Measurements from ENCODE around the gene LRCH2. TPM values are rescaled to one million over a fixed set of nuclear protein-coding genes. Genes with fewer than 3 reads are reported as not detected.

Gene LRCH2
- total RNA-seq, 1 donor, result 2.5 TPM

DNA sequence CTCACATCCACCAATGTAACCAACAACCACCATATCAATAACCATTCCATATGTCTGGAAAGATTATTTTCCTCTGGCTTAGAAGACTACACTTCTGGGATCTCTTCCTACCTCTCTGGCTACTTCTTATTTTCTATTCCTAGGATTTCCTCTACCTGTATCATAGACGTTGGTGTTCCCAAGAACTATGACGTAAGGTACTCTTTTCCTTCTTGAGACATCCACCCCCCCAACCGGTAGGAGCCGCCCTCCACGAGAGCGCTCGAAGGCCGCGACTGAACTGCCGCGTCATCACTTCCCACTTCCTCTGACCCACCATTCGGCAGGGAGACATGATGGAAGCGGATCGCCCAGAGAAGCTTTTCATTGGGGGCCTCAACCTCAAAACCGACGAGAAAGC is 44.8 kb downstream of the LRCH2 start, which contains the start of gene RBMXL3:
Gene RBMXL3, plus strand, starts transcription at position 301 of the 400 bp plus-strand sequence. Its CDS starts 32 bp downstream, at position 333.
- no peaks in the 10 kb centered on the region for H3K36me3 ChIP-seq (ENCODE audit: insufficient read depth, low read length)

DNA sequence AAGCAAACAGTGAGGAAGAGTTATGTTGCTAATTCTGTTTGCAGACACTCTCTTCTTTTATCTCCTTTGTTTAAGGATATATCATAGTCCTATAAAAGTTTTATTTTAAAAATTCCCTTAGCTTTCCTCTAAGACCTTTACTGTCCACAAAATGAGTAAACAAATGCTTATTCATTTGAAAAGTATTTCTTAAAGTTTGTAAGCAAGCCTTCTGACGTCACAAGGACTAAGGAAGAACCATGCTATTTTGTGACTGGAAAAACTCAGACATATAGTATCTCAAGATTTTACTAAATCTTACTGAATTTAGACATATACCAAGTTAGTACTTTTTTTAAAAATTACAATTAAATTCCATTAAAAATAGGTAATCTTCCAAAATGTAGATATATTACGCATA is 49.9 kb downstream of the LRCH2 start:
- no peak for TF ChIP-seq CTCF (IDR thresholded peaks at IDR 0.05; ENCODE audit: extremely low read depth, low read depth, low read length)
- Histone ChIP-seq H3K4me1 (ENCODE audit: insufficient read depth, low read length) (no peaks in the 10 kb centered on the region), H2AFZ (ENCODE audit: low read length) (no peak overlapping the region), H3K79me2 (ENCODE audit: insufficient read depth, low read length) (no peaks in the 10 kb centered on the region), H3K27ac (ENCODE audit: low read depth, low read length) (no peak overlapping the region), H3K36me3 (ENCODE audit: insufficient read depth, low read length) (no peaks in the 10 kb centered on the region), H3K4me2 (ENCODE audit: insufficient read depth, low read length) (no peak overlapping the region), H3K4me3 (ENCODE audit: insufficient read depth, low read length) (no peak overlapping the region), H3K27me3 (ENCODE audit: insufficient read depth, low read length) (no peaks in the 10 kb centered on the region), H4K20me1 (ENCODE audit: insufficient read depth, low read length) (no peaks in the 10 kb centered on the region), H3K9me3 (ENCODE audit: low read depth, low read length) (no peaks in the 10 kb centered on the region)
- DNase-seq (ENCODE audit: insufficient read length, low spot score, missing footprints), result no peak

More for the DNA sequence above, 44.8 kb downstream of the LRCH2 start, which contains the start of gene RBMXL3:
- Histone ChIP-seq H3K27ac (ENCODE audit: low read depth, low read length) (no peak within 1 kb of the TSS), H3K27me3 (ENCODE audit: insufficient read depth, low read length) (no peaks in the 10 kb centered on the region), H3K79me2 (ENCODE audit: insufficient read depth, low read length) (no peaks in the 10 kb centered on the region), H3K4me2 (ENCODE audit: insufficient read depth, low read length) (no peak within 1 kb of the TSS), H2AFZ (ENCODE audit: low read length) (no peak within 1 kb of the TSS), H3K4me1 (ENCODE audit: insufficient read depth, low read length) (no peaks in the 10 kb centered on the region), H4K20me1 (ENCODE audit: insufficient read depth, low read length) (no peaks in the 10 kb centered on the region), H3K4me3 (ENCODE audit: insufficient read depth, low read length) (no peak within 1 kb of the TSS), H3K9me3 (ENCODE audit: low read depth, low read length) (no peaks in the 10 kb centered on the region)
- DNase-seq (ENCODE audit: insufficient read length, low spot score, missing footprints), result no peak
- no peak for TF ChIP-seq CTCF (IDR thresholded peaks at IDR 0.05; ENCODE audit: extremely low read depth, low read depth, low read length)

- DNase-seq (ENCODE audit: insufficient read length, low spot score, missing footprints), result no peak
- Histone ChIP-seq H3K27ac (ENCODE audit: low read depth, low read length) (no peak overlapping the region), H3K36me3 (ENCODE audit: insufficient read depth, low read length) (no peaks in the 10 kb centered on the region), H3K4me1 (ENCODE audit: insufficient read depth, low read length) (no peaks in the 10 kb centered on the region), H4K20me1 (ENCODE audit: insufficient read depth, low read length) (no peaks in the 10 kb centered on the region), H3K4me3 (ENCODE audit: insufficient read depth, low read length) (no peak overlapping the region), H3K4me2 (ENCODE audit: insufficient read depth, low read length) (no peak overlapping the region), H2AFZ (ENCODE audit: low read length) (no peak overlapping the region), H3K79me2 (ENCODE audit: insufficient read depth, low read length) (no peaks in the 10 kb centered on the region), H3K9me3 (ENCODE audit: low read depth, low read length) (no peaks in the 10 kb centered on the region), H3K27me3 (ENCODE audit: insufficient read depth, low read length) (no peaks in the 10 kb centered on the region)
- TF ChIP-seq CTCF (IDR thresholded peaks at IDR 0.05; ENCODE audit: extremely low read depth, low read depth, low read length), result no peak
Measured at GRCh38 chrX:115178473-115178872, 55.4 kb downstream of the LRCH2 start.

GRCh38 chrX:115177932-115178331 is 56.0 kb downstream of the LRCH2 start:
- H3K4me2 ChIP-seq (ENCODE audit: insufficient read depth, low read length), result no peak overlapping the region
- H3K27me3 ChIP-seq (ENCODE audit: insufficient read depth, low read length), result no peaks in the 10 kb centered on the region
- H3K4me3 ChIP-seq (ENCODE audit: insufficient read depth, low read length), result no peak overlapping the region
- no peak for DNase-seq (ENCODE audit: insufficient read length, low spot score, missing footprints)
- H2AFZ ChIP-seq (ENCODE audit: low read length), result no peak overlapping the region
- H3K79me2 ChIP-seq (ENCODE audit: insufficient read depth, low read length), result no peaks in the 10 kb centered on the region
- no peaks in the 10 kb centered on the region for H4K20me1 ChIP-seq (ENCODE audit: insufficient read depth, low read length)
- no peaks in the 10 kb centered on the region for H3K9me3 ChIP-seq (ENCODE audit: low read depth, low read length)
- TF ChIP-seq CTCF (IDR thresholded peaks at IDR 0.05; ENCODE audit: extremely low read depth, low read depth, low read length), result no peak
- H3K27ac ChIP-seq (ENCODE audit: low read depth, low read length), result no peak overlapping the region
- H3K36me3 ChIP-seq (ENCODE audit: insufficient read depth, low read length), result no peaks in the 10 kb centered on the region
- no peaks in the 10 kb centered on the region for H3K4me1 ChIP-seq (ENCODE audit: insufficient read depth, low read length)
